GM12878 (cell line): Measurements from ENCODE around the gene TCP11L2. TPM values are rescaled to one million over a fixed set of nuclear protein-coding genes. Genes with fewer than 3 reads are reported as not detected.

ENCODE experiments used
- ATAC-seq: fragments of 200-7000 bp; cut with Tn5 transposase; 3 replicates; pipeline ENCODE4 v1.9.1; 2020; ENCODE audit warnings: mild to moderate bottlenecking, moderate library complexity
- BruUV-seq: library from RNA; stranded (reverse); fragments of 400-500 nt; replicated peaks from 2 replicates; lab custom pipeline; 2021; lab: Mats Ljungman, UMichigan
- CTCF ChIA-PET: fragments of 300-600 bp; sonication (Branson Sonifier 250); formaldehyde crosslinking; extraction: SDS; loops from one replicate; lab custom pipeline; 2021; ENCODE audit warnings: inconsistent platforms; lab: Yijun Ruan, JAX
- POLR2A ChIA-PET: fragments of 350-600 bp; formaldehyde crosslinking; extraction: SDS; loops from one replicate; lab custom pipeline; 2021; ENCODE audit warnings: inconsistent platforms; lab: Charles Lee
- RAD21 ChIA-PET: fragments of 300-600 bp; sonication (Branson Sonifier 250); formaldehyde crosslinking; loops from one replicate; lab custom pipeline; 2023; ENCODE audit warnings: antibody characterized with exemption; ENCODE audit not compliant: unreplicated experiment; lab: Charles Lee
- SMC1A ChIA-PET: fragments of 300-600 bp; sonication (Branson Sonifier 250); formaldehyde crosslinking; loops from one replicate; lab custom pipeline; 2023; ENCODE audit not compliant: unreplicated experiment, uncharacterized antibody; lab: Charles Lee
- DNase-seq: peaks from one replicate; pipeline ENCODE4 v3.0.0-alpha.2; 2011; ENCODE audit warnings: low read depth, low spot score
- FAIRE-seq: peaks from 3 replicates; lab custom pipeline; 2011; peaks lifted over from hg19 to GRCh38; lab: Jason Lieb, UNC
- H2AFZ ChIP-seq: 2 replicates; pipeline ENCODE4 v1.6.0; 2011; ENCODE audit warnings: low read depth, low read length, control low read depth; ENCODE audit not compliant: control insufficient read depth
- H3K27ac ChIP-seq: 2 replicates; pipeline ENCODE4 v1.5.1; 2011; ENCODE audit warnings: control low read depth; ENCODE audit not compliant: control insufficient read depth, insufficient read depth
- H3K27me3 ChIP-seq, 2 experiments: replicated peaks in 1 of 2; 2 replicates each; pipeline versions ENCODE4 v1.6.0 to v1.6.1; 2011; ENCODE audit warnings: low read length in 1 of 2; ENCODE audit not compliant: control insufficient read depth in 2 of 2, insufficient read depth in 2 of 2
- H3K36me3 ChIP-seq, 2 experiments: 2 replicates each; pipeline ENCODE4 v1.5.1; 2011; ENCODE audit warnings: low read length in 1 of 2; ENCODE audit not compliant: control insufficient read depth in 2 of 2, insufficient read depth in 2 of 2
- H3K4me1 ChIP-seq: 2 replicates; pipeline ENCODE4 v1.6.1; 2011; ENCODE audit warnings: mild to moderate bottlenecking, low read length, moderate library complexity, mixed read lengths; ENCODE audit not compliant: control insufficient read depth, insufficient read depth
- H3K4me2 ChIP-seq: 2 replicates; pipeline ENCODE4 v1.6.0; 2011; ENCODE audit warnings: control low read depth; ENCODE audit not compliant: control insufficient read depth, insufficient read depth
- H3K4me3 ChIP-seq: fragments of 200-600 bp; sonication (generic); 2 replicates; pipeline ENCODE4 v1.5.1; 2016
- H3K79me2 ChIP-seq: 2 replicates; pipeline ENCODE4 v1.6.0; 2011; ENCODE audit warnings: low read length; ENCODE audit not compliant: control insufficient read depth, insufficient read depth
- H3K9ac ChIP-seq: 2 replicates; pipeline ENCODE4 v1.8.0; 2011; ENCODE audit warnings: low read length, control low read depth, mixed read lengths; ENCODE audit not compliant: control insufficient read depth, insufficient read depth
- H3K9me3 ChIP-seq: replicated peaks from 3 replicates; pipeline ENCODE4 v1.5.1; 2011; ENCODE audit warnings: mild to moderate bottlenecking, low read length; ENCODE audit not compliant: control insufficient read depth, insufficient read depth
- H4K20me1 ChIP-seq: 2 replicates; pipeline ENCODE4 v1.6.0; 2011; ENCODE audit not compliant: control insufficient read depth, insufficient read depth
- ATF2 ChIP-seq: IDR thresholded peaks from 2 replicates; pipeline ENCODE4 v1.6.1; 2012; ENCODE audit warnings: low read length, inconsistent platforms
- EGR1 ChIP-seq, 2 experiments: IDR thresholded peaks; 1 replicate in 1 of 2; 2 replicates in 1 of 2; pipeline ENCODE4 v1.6.1; 2011 to 2012; ENCODE audit warnings: low read depth in 2 of 2, low read length in 2 of 2, borderline replicate concordance in 1 of 2, mild to moderate bottlenecking in 1 of 2, moderate library complexity in 1 of 2
- GABPA ChIP-seq: IDR thresholded peaks from 2 replicates; pipeline ENCODE4 v1.6.1; 2014; ENCODE audit warnings: antibody characterized with exemption, low read depth, mild to moderate bottlenecking, inconsistent platforms
- HDGF ChIP-seq: fragments of 450-650 bp; IDR thresholded peaks from 2 replicates; pipeline ENCODE4 v1.6.1; 2016; ENCODE audit warnings: antibody characterized with exemption
- IRF3 ChIP-seq: fragments of 450-650 bp; IDR thresholded peaks from 2 replicates; pipeline ENCODE4 v1.6.1; 2014; ENCODE audit warnings: mild to moderate bottlenecking
- MEF2A ChIP-seq: IDR thresholded peaks from 2 replicates; pipeline ENCODE4 v1.6.1; 2011; ENCODE audit warnings: low read depth, mild to moderate bottlenecking, low read length, moderate library complexity; ENCODE audit not compliant: insufficient read depth
- NBN ChIP-seq: fragments of 450-650 bp; IDR thresholded peaks from 2 replicates; pipeline ENCODE4 v1.6.1; 2016
- NFIC ChIP-seq: IDR thresholded peaks from 2 replicates; pipeline ENCODE4 v1.6.1; 2012; ENCODE audit warnings: low read depth, mild to moderate bottlenecking, inconsistent platforms, low read length, moderate library complexity
- PML ChIP-seq: IDR thresholded peaks from 2 replicates; pipeline ENCODE4 v1.6.1; 2012; ENCODE audit warnings: low read length, inconsistent platforms
- RAD51 ChIP-seq: fragments of 450-650 bp; IDR thresholded peaks from 2 replicates; pipeline ENCODE4 v1.6.1; 2016; ENCODE audit warnings: moderate library complexity, mild to moderate bottlenecking, inconsistent platforms
- SIN3A ChIP-seq: IDR thresholded peaks from 2 replicates; pipeline ENCODE4 v1.6.1; 2012; ENCODE audit warnings: low read depth, low read length, improper control_type of control experiment
- YBX1 ChIP-seq: fragments of 450-650 bp; IDR thresholded peaks from 2 replicates; pipeline ENCODE4 v1.6.1; 2016; ENCODE audit warnings: antibody characterized with exemption
- WGBS: methylation state at CpG from one replicate; pipeline ENCODE4 v1.1.6; 2016; ENCODE audit warnings: low lambda C conversion rate; ENCODE audit not compliant: insufficient replicate concordance, insufficient coverage; ENCODE audit errors: missing lambda C conversion rate; 5-methylcytosine and 5-hydroxymethylcytosine counted together
- in situ Hi-C: fragments of 300-500 bp; cut with MboI; formaldehyde crosslinking; loops from 9 replicates; pipeline ENCODE4 v1.14.3; 2018; ENCODE audit warnings: mixed read lengths
- intact Hi-C: fragments of 100-400 bp; cut with micrococcal nuclease; formaldehyde crosslinking; loops from one replicate; pipeline ENCODE4 v1.14.2; 2022; ENCODE audit not compliant: unreplicated experiment
- polyA plus RNA-seq, 11 experiments: library from polyadenylated mRNA; depleted of rRNA in 4 of 11; unstranded in 6 of 11; stranded (reverse) in 5 of 11; fragments of >200 nt; fragmentation: Nextera tagmentation in 4 of 11; fragmentation: Illumina TruSeq in 1 of 11; extraction: Ambion mirVana in 4 of 11; extraction: Trizol in 1 of 11; gene quantifications; 1 replicate in 1 of 11; 2 replicates in 10 of 11; pipeline versions ENCODE4 v1.2.1 to v1.2.3, GENCODE V29; 2011 to 2016; ENCODE audit warnings: inconsistent platforms in 2 of 11, missing spikeins in 2 of 11, low read depth in 1 of 11
- total RNA-seq, 4 experiments: library from RNA; depleted of rRNA in 3 of 4; stranded (reverse); fragments of >200 nt in 3 of 4; fragmentation: Illumina TruSeq in 1 of 4; extraction: Trizol in 1 of 4; gene quantifications; 2 replicates each; pipeline versions ENCODE4 v1.2.1 to v1.2.3, GENCODE V29; 2013 to 2021
- TF ChIP-seq, protein P1 (sequence below): fragments of 450-650 bp; IDR thresholded peaks from 2 replicates; pipeline ENCODE4 v1.6.1; 2017; ENCODE audit warnings: mild to moderate bottlenecking, moderate library complexity

Gene TCP11L2
- total and polyA plus RNA-seq, 10 of the 15 experiments (the other 5 are each of a cell fraction or from before 2014, with no cell fraction given): 0.18 to 5.0 (median 0.90) TPM

GRCh38 chr12:106296179-106296877 is 6.2 kb upstream of the TCP11L2 start (continued):
- TF ChIP-seq, protein P1, sequence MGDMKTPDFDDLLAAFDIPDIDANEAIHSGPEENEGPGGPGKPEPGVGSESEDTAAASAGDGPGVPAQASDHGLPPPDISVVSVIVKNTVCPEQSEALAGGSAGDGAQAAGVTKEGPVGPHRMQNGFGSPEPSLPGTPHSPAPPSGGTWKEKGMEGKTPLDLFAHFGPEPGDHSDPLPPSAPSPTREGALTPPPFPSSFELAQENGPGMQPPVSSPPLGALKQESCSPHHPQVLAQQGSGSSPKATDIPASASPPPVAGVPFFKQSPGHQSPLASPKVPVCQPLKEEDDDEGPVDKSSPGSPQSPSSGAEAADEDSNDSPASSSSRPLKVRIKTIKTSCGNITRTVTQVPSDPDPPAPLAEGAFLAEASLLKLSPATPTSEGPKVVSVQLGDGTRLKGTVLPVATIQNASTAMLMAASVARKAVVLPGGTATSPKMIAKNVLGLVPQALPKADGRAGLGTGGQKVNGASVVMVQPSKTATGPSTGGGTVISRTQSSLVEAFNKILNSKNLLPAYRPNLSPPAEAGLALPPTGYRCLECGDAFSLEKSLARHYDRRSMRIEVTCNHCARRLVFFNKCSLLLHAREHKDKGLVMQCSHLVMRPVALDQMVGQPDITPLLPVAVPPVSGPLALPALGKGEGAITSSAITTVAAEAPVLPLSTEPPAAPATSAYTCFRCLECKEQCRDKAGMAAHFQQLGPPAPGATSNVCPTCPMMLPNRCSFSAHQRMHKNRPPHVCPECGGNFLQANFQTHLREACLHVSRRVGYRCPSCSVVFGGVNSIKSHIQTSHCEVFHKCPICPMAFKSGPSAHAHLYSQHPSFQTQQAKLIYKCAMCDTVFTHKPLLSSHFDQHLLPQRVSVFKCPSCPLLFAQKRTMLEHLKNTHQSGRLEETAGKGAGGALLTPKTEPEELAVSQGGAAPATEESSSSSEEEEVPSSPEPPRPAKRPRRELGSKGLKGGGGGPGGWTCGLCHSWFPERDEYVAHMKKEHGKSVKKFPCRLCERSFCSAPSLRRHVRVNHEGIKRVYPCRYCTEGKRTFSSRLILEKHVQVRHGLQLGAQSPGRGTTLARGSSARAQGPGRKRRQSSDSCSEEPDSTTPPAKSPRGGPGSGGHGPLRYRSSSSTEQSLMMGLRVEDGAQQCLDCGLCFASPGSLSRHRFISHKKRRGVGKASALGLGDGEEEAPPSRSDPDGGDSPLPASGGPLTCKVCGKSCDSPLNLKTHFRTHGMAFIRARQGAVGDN: no peak

DNA sequence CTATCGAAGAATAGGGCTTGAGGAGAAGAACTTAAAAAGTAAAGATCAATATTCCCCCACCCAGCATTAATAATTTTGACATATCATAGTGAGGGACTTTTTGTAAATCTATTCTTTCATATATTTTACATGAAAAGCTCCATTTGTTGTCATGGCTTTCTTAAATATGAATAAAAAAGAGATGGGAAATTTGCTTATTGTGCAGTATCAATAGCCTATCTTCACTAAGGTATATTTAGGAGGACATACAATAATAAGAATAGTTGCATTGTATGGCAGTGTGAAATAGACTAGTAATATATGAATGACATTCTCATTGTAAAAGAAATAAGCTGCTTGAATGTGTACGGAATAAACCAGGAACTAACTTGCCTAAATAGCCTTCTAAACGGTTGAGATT is 5.5 kb upstream of the TCP11L2 start:
- ChIA-PET SMC1A (interaction anchor here (0.9 to 1.4 kb wide), 2 partner anchors 12 to 70 kb away, joined by 3 to 5 read pairs; no protein-coding TSS in a partner anchor), POLR2A (interaction anchor here (1.0 kb wide), 1 partner anchor 14 kb away, joined by 3 read pairs; no protein-coding TSS in a partner anchor), RAD21 (no interaction called here), CTCF (interaction anchor here (0.7 to 3.2 kb wide), 5 partner anchors 14 to 545 kb away, joined by 3 to 17 read pairs (median 3); no protein-coding TSS in a partner anchor)
- in situ Hi-C loops (no loop called here), intact Hi-C loops (no loop called here)
- Histone ChIP-seq H3K79me2 (no peaks in the 10 kb centered on the region), H4K20me1 (no peaks in the 10 kb centered on the region), H2AFZ (no peak overlapping the region), H3K9ac (no peak overlapping the region), H3K9me3 (no peaks in the 10 kb centered on the region), H3K27ac (no peak overlapping the region), H3K36me3 (no peaks in the 10 kb centered on the region), H3K4me1 (peaks cover 4% of the 10 kb centered on the region; the same call in 1 of the 2 replicates), H3K4me2 (no peak overlapping the region), H3K27me3 (no peaks in the 10 kb centered on the region), H3K4me3 (no peak overlapping the region)
- no TSS peak for BruUV-seq
- DNase-seq: no peak
- ATAC-seq: no peak
- no peak for FAIRE-seq
- WGBS: 64% methylated on average over 3 of the region's 3 CpGs
- TF ChIP-seq NFIC (no peak), GABPA (no peak), RAD51 (no peak), IRF3 (no peak), YBX1 (no peak), EGR1 (IDR thresholded peaks at IDR 0.05; ENCODE audit: borderline replicate concordance in 1 of 2, low read depth in 2 of 2, low read length in 2 of 2) (no peak), MEF2A (no peak), NBN (no peak), ATF2 (no peak), HDGF (no peak), PML (no peak), SIN3A (no peak)
